Calu3 (cell line): ENCODE results near the gene CRIP2. TPM values are rescaled to one million over a fixed set of nuclear protein-coding genes. Genes with fewer than 3 reads are reported as not detected.

Experiments used
- Bru-seq: library from RNA; stranded (reverse); fragments of 400-500 nt; gene quantifications from one replicate; lab custom pipeline; 2021; lab: Mats Ljungman, UMichigan
- BruChase-seq, 2 experiments: library from RNA; stranded (reverse); fragments of 400-500 nt; gene quantifications; one replicate each; lab custom pipeline; 2021; lab: Mats Ljungman, UMichigan
- BruUV-seq: library from RNA; stranded (reverse); fragments of 400-500 nt; replicated peaks from 2 replicates; lab custom pipeline; 2021; lab: Mats Ljungman, UMichigan
- CTCF ChIA-PET: fragments of 300-600 bp; sonication (Branson Sonifier 250); formaldehyde crosslinking; loops from one replicate; lab custom pipeline; 2022; ENCODE audit warnings: antibody characterized with exemption; lab: Charles Lee
- DNase-seq: peaks from one replicate; pipeline ENCODE4 v3.0.0; 2022
- H3K27ac Mint-ChIP-seq: one replicate; pipeline ENCODE4 v1.8.0; 2022; ENCODE audit warnings: mixed read lengths; ENCODE audit not compliant: unreplicated experiment
- H3K27me3 Mint-ChIP-seq: one replicate; pipeline ENCODE4 v1.8.0; 2022; ENCODE audit warnings: mixed read lengths; ENCODE audit not compliant: unreplicated experiment
- H3K36me3 Mint-ChIP-seq: one replicate; pipeline ENCODE4 v1.8.0; 2022; ENCODE audit warnings: mild to moderate bottlenecking, moderate library complexity, mixed read lengths; ENCODE audit not compliant: insufficient read depth, unreplicated experiment
- H3K4me1 Mint-ChIP-seq: one replicate; pipeline ENCODE4 v1.8.0; 2022; ENCODE audit warnings: mild to moderate bottlenecking, low read depth, mixed read lengths; ENCODE audit not compliant: unreplicated experiment
- H3K4me3 Mint-ChIP-seq: one replicate; pipeline ENCODE4 v1.8.0; 2022; ENCODE audit warnings: mild to moderate bottlenecking, low read depth, moderate library complexity, mixed read lengths; ENCODE audit not compliant: unreplicated experiment
- H3K9me3 Mint-ChIP-seq: one replicate; pipeline ENCODE4 v1.8.0; 2022; ENCODE audit warnings: low read depth, mixed read lengths; ENCODE audit not compliant: unreplicated experiment
- CTCF ChIP-seq: fragments of 200-600 bp; IDR thresholded peaks from one replicate; pipeline ENCODE4 v1.8.0; 2022; ENCODE audit warnings: antibody characterized with exemption; ENCODE audit not compliant: unreplicated experiment
- intact Hi-C: fragments of 100-400 bp; cut with micrococcal nuclease; formaldehyde crosslinking; loops from one replicate; pipeline ENCODE4 v1.10.0; 2022; ENCODE audit not compliant: unreplicated experiment
- long read RNA-seq: library from polyadenylated mRNA; stranded (forward); transcript quantifications from one replicate; pipeline ENCODE4 v2.0.0, GENCODE V29; 2022
- total RNA-seq: library from RNA; stranded (reverse); gene quantifications from 2 replicates; pipeline ENCODE4 v1.2.3, GENCODE V29; 2022

Gene CRIP2
- total RNA-seq (70.1 and 71.8 TPM in 2 replicates), Bru-seq, nascent RNA (percentile 41 among the genes with signal in this experiment), BruChase-seq, experiment 1, labeled RNA remaining after a 6-hour chase (percentile 67 among the genes with signal in this experiment), BruChase-seq, experiment 2, labeled RNA remaining after a 2-hour chase (percentile 56 among the genes with signal in this experiment)
- long read RNA-seq, transcript CRIP2-203 (7 exons, 991 nt) = minor isoform, 13 of 261 reads
- long read RNA-seq, transcript CRIP2-201 (8 exons, 1,857 nt) = major isoform, 210 of 261 reads
- long read RNA-seq, partial matches to known transcripts = 23 of 261 reads
- long read RNA-seq, other reads (novel, unspliced or antisense) = 10 of 261 reads

- CTCF ChIA-PET = no interaction called here
- peak; percentile 81 for DNase-seq
- peak within 1 kb of the TSS; percentile 72 for H3K4me3 Mint-ChIP-seq
- peaks cover 17% of the 10 kb centered on the region for H3K4me1 Mint-ChIP-seq
- intact Hi-C loops = no loop called here
- no peak for TF ChIP-seq CTCF
- H3K27ac Mint-ChIP-seq = peak within 1 kb of the TSS; percentile 61
- no TSS peak for BruUV-seq
- H3K27me3 Mint-ChIP-seq = no peaks in the 10 kb centered on the region
- peaks cover 56% of the 10 kb centered on the region for H3K36me3 Mint-ChIP-seq
- H3K9me3 Mint-ChIP-seq = no peaks in the 10 kb centered on the region
These were observed at the start of gene CRIP2 for GRCh38 chr14:105474483-105475268. Gene CRIP2, plus strand, starts transcription at chr14:105474821. Its CDS starts 42 bp downstream, at chr14:105474863.

- CTCF ChIA-PET = no interaction called here
- H3K27ac Mint-ChIP-seq = no peak overlapping the region
- H3K27me3 Mint-ChIP-seq = no peaks in the 10 kb centered on the region
- H3K4me1 Mint-ChIP-seq = peaks cover 21% of the 10 kb centered on the region
- intact Hi-C loops = no loop called here
- BruUV-seq = no TSS peak
- no peaks in the 10 kb centered on the region for H3K9me3 Mint-ChIP-seq
- DNase-seq = no peak
- H3K4me3 Mint-ChIP-seq = no peak overlapping the region
- no peak for TF ChIP-seq CTCF
- H3K36me3 Mint-ChIP-seq = peaks cover 56% of the 10 kb centered on the region
These were observed 49.8 kb upstream of the CRIP2 start for GRCh38 chr14:105424861-105425260.

GRCh38 chr14:105425823-105426247, 48.8 kb upstream of the CRIP2 start:
- Mint-ChIP-seq H3K27me3 (no peaks in the 10 kb centered on the region), H3K36me3 (peaks cover 59% of the 10 kb centered on the region), H3K9me3 (no peaks in the 10 kb centered on the region), H3K4me1 (peaks cover 27% of the 10 kb centered on the region), H3K27ac (no peak overlapping the region), H3K4me3 (no peak overlapping the region)
- intact Hi-C loops = no loop called here
- no peak for DNase-seq
- CTCF ChIA-PET = no interaction called here
- no TSS peak for BruUV-seq
- TF ChIP-seq CTCF = no peak

- DNase-seq = no peak
- no peak overlapping the region for H3K27ac Mint-ChIP-seq
- TF ChIP-seq CTCF = no peak
- intact Hi-C loops = no loop called here
- H3K27me3 Mint-ChIP-seq = no peaks in the 10 kb centered on the region
- peaks cover 52% of the 10 kb centered on the region for H3K36me3 Mint-ChIP-seq
- no peak overlapping the region for H3K4me3 Mint-ChIP-seq
- peaks cover 19% of the 10 kb centered on the region for H3K4me1 Mint-ChIP-seq
- CTCF ChIA-PET = no interaction called here
- no TSS peak for BruUV-seq
- H3K9me3 Mint-ChIP-seq = no peaks in the 10 kb centered on the region
These were observed 48.0 kb upstream of the CRIP2 start for GRCh38 chr14:105426416-105427130.
